Psoas muscle (tissue), 8 donors: ENCODE data around the gene XPO1. TPM values are rescaled to one million over a fixed set of nuclear protein-coding genes. Genes with fewer than 3 reads are reported as not detected.

ENCODE experiments used
- ATAC-seq, 4 donors: fragments of 200-7000 bp; cut with Tn5 transposase; one replicate each; pipeline ENCODE4 v1.9.1; 2020; ENCODE audit warnings: moderate library complexity in 3 of 4, mild to moderate bottlenecking in 2 of 4
- DNase-seq, 2 donors: peaks; one replicate each; pipeline ENCODE4 v3.0.0-alpha.2; 2020
- H3K27ac ChIP-seq: fragments of 200-600 bp; one replicate; pipeline ENCODE4 v1.8.0; 2022
- H3K27me3 ChIP-seq, 3 donors: fragments of 200-600 bp in 1 of 3; one replicate each; pipeline versions ENCODE4 v1.6.1 to v1.8.0; 2013 to 2022; ENCODE audit warnings: low read length in 2 of 3, mild to moderate bottlenecking in 2 of 3, moderate library complexity in 1 of 3; ENCODE audit not compliant: insufficient read depth in 3 of 3
- H3K36me3 ChIP-seq, 2 donors: fragments of 200-600 bp in 1 of 2; one replicate each; pipeline versions ENCODE4 v1.6.1 to v1.8.0; 2013 to 2022; ENCODE audit warnings: low read depth in 1 of 2, mild to moderate bottlenecking in 1 of 2, moderate library complexity in 1 of 2; ENCODE audit not compliant: insufficient read depth in 1 of 2
- H3K4me1 ChIP-seq: fragments of 200-600 bp; one replicate; pipeline ENCODE4 v1.8.0; 2022
- H3K4me3 ChIP-seq: fragments of 200-600 bp; one replicate; pipeline ENCODE4 v1.8.0; 2022; ENCODE audit warnings: mild to moderate bottlenecking
- H3K9me3 ChIP-seq: fragments of 200-600 bp; one replicate; pipeline ENCODE4 v1.8.0; 2022
- CTCF ChIP-seq: fragments of 200-600 bp; IDR thresholded peaks from one replicate; pipeline ENCODE4 v1.8.0; 2022; ENCODE audit warnings: antibody characterized with exemption
- WGBS, 3 donors: extraction: QIAGEN DNeasy Blood & Tissue Kit; methylation state at CpG; one replicate each; pipeline versions ENCODE4 v1.1.6 to v1.1.7; 2013; 5-methylcytosine and 5-hydroxymethylcytosine counted together
- intact Hi-C, 2 donors: fragments of 100-400 bp; cut with DNase I; formaldehyde crosslinking; loops; one replicate each; pipeline versions ENCODE4 v1.11.0 to v1.14.2; 2022
- polyA plus RNA-seq, 3 donors: library from polyadenylated mRNA; stranded (reverse); fragments of 200-250 nt; gene quantifications; one replicate each; pipeline ENCODE4 v1.2.3, GENCODE V29; 2013
- total RNA-seq, 4 donors: library from RNA; stranded (reverse); fragmentation: NEBNext Ultra II Directional in 2 of 4; extraction: Animal tissue kit (Norgen Biotek cat#: 25700) in 2 of 4; gene quantifications; one replicate each; pipeline versions ENCODE4 v1.2.1 to v1.2.4, GENCODE V29; 2021 to 2023
- donor health status: healthy with polysubstance abuse.
- donor health status: DM: no; HTN: no; CAD: no; lungs with moderate emphysema.
- donor health status: Bipolar disorder and iron deficiency.
- donor health status: healthy.
- donor health status: DM: yes; HTN: yes; CAD: no.
- donor health status: DM: no; HTN: no; CAD: no.
- donor health status: DM: no; HTN: no; CAD: no.
- donor health status: DM: yes; HTN: yes; CAD: no.

XPO1 gene
- total and polyA plus RNA-seq, 7 donors: 33.5 to 108 (median 58.1) TPM

GRCh38 chr2:61534926-61535325 is 3.2 kb downstream of the XPO1 start:
- Histone ChIP-seq H3K9me3 (no peaks in the 10 kb centered on the region), H3K27me3 (no peaks in the 10 kb centered on the region), H3K27ac (peak overlapping the region; percentile 97), H3K36me3 (peaks cover 0 to 5% of the 10 kb centered on the region in 2 donors), H3K4me1 (peaks cover 44% of the 10 kb centered on the region), H3K4me3 (peak overlapping the region; percentile 87)
- intact Hi-C loops: loop anchor here (2.0 to 5.0 kb wide), 3 partner anchors 63 to 320 kb away; partner anchors contain the start of genes FAM161A (in 1 of the 2) and USP34 (in 1 of the 2)
- ATAC-seq (no peak), DNase-seq (no peak)
- no peak for TF ChIP-seq CTCF
- whole genome bisulfite sequencing, 3 donors: 26 to 33% (median 31%) methylated on average over 2 of the region's 2 CpGs

- ATAC-seq (no peak), DNase-seq (no peak)
- Histone ChIP-seq H3K27me3 (no peaks in the 10 kb centered on the region), H3K27ac (no peak overlapping the region), H3K4me3 (no peak overlapping the region), H3K9me3 (no peaks in the 10 kb centered on the region), H3K36me3 (peaks cover 0 to 9% of the 10 kb centered on the region in 2 donors), H3K4me1 (peaks cover 51% of the 10 kb centered on the region)
- WGBS, 3 donors: 47 to 53% (median 50%) methylated on average over 2 of the region's 2 CpGs
- intact Hi-C loops: no loop called here
- no peak for TF ChIP-seq CTCF
Measured at GRCh38 chr2:61530749-61531148, 7.4 kb downstream of the XPO1 start.

GRCh38 chr2:61529944-61530735 is 8.0 kb downstream of the XPO1 start:
- Histone ChIP-seq H3K4me3 (no peak overlapping the region), H3K27me3 (no peaks in the 10 kb centered on the region), H3K4me1 (peaks cover 47% of the 10 kb centered on the region), H3K9me3 (no peaks in the 10 kb centered on the region), H3K36me3 (peaks cover 0 to 15% of the 10 kb centered on the region in 2 donors), H3K27ac (no peak overlapping the region)
- intact Hi-C loops: no loop called here
- 53 to 64% (median 55%) methylated on average over 3 of the region's 3 CpGs for WGBS, 3 donors
- peak in 2 of 4 donors; percentile 32 to 34 for ATAC-seq
- no peak for TF ChIP-seq CTCF
- no peak for DNase-seq

GRCh38 chr2:61520261-61520660 is 17.9 kb downstream of the XPO1 start:
- no peak for DNase-seq
- no peak for TF ChIP-seq CTCF
- H3K36me3 ChIP-seq: peaks cover 6 to 86% of the 10 kb centered on the region in 2 donors
- 90 to 93% (median 91%) methylated on average over 3 of the region's 3 CpGs for WGBS, 3 donors
- no peak overlapping the region for H3K27ac ChIP-seq
- H3K9me3 ChIP-seq: no peaks in the 10 kb centered on the region
- intact Hi-C loops: no loop called here
- no peak overlapping the region for H3K4me3 ChIP-seq
- ATAC-seq: no peak
- H3K27me3 ChIP-seq: no peaks in the 10 kb centered on the region
- peaks cover 6% of the 10 kb centered on the region for H3K4me1 ChIP-seq
